ENCODE results near the gene CNTNAP2.
"Not testable (repeated sequence)": the region's sequence is repeated elsewhere in the genome, so short reads cannot be mapped to it uniquely, and the experiment has no call there.

Gene CNTNAP2

DNA sequence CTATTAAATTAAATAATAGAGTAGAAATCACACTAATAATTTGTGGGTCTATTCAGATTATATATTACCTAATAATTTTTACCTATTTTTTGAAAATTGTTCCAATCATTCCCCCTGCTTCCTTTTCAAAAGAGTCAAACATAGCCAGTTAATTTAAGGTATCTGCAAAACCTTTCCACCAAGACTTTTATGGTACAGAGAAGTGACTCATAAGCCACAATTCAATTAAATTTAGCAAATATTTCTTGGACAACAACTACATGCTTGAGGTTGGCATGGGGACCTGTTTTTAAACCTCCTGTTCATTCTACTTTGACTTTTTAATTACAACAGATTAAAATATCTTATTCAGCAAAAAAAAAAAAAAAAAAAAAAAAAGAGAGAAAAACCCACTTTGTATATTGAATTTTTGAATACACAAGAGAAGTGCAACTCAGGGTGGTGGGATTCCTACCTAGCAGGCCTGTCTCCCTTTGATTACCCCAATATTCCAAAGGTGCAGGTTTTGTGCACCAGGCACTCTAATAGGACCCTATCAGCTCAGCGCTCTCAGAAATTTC lies 2172.1 kb downstream of the CNTNAP2 start:
- TF ChIP-seq, protein P1, sequence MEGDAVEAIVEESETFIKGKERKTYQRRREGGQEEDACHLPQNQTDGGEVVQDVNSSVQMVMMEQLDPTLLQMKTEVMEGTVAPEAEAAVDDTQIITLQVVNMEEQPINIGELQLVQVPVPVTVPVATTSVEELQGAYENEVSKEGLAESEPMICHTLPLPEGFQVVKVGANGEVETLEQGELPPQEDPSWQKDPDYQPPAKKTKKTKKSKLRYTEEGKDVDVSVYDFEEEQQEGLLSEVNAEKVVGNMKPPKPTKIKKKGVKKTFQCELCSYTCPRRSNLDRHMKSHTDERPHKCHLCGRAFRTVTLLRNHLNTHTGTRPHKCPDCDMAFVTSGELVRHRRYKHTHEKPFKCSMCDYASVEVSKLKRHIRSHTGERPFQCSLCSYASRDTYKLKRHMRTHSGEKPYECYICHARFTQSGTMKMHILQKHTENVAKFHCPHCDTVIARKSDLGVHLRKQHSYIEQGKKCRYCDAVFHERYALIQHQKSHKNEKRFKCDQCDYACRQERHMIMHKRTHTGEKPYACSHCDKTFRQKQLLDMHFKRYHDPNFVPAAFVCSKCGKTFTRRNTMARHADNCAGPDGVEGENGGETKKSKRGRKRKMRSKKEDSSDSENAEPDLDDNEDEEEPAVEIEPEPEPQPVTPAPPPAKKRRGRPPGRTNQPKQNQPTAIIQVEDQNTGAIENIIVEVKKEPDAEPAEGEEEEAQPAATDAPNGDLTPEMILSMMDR (IDR thresholded peaks at IDR 0.05; ENCODE audit: low read depth, low read length, missing control alignments): no peak
- H3K4me3 ChIP-seq (replicated peaks; ENCODE audit: low read depth, low read length): no peak overlapping the region
- no peak for DNase-seq (ENCODE audit: extremely low read depth, low read depth)

GRCh38 chr7:148289630-148290029 lies 2173.0 kb downstream of the CNTNAP2 start:
- DNase-seq (ENCODE audit: extremely low read depth, low read depth): no peak
- no peak overlapping the region for H3K4me3 ChIP-seq (replicated peaks; ENCODE audit: low read depth, low read length)
- TF ChIP-seq, protein P1 (IDR thresholded peaks at IDR 0.05; ENCODE audit: low read depth, low read length, missing control alignments): no peak

DNA sequence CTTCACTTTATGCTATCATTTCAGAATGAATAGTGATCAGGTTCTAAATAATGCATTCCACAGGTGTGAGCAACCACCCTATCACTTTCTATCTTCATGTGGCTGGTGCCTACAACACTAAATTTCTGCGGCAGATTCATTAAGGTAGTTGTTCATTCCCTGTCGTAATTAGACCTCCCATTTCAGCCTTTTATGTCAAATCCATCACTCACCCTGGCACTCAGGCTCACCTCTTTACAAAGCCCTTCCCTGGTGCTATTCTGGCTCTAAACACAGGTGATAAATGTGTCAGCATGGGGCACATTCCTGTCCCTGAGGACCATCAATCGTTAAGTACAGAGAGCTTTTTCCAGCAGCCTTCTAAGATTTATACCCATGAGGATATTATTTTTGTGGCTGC lies 2173.9 kb downstream of the CNTNAP2 start:
- DNase-seq (ENCODE audit: extremely low read depth, low read depth): no peak
- TF ChIP-seq, protein P1 (IDR thresholded peaks at IDR 0.05; ENCODE audit: low read depth, low read length, missing control alignments): no peak
- H3K4me3 ChIP-seq (replicated peaks; ENCODE audit: low read depth, low read length): no peak overlapping the region

- DNase-seq (ENCODE audit: extremely low read depth, low read depth): no peak
- TF ChIP-seq, protein P1 (IDR thresholded peaks at IDR 0.05; ENCODE audit: low read depth, low read length, missing control alignments): no peak
- H3K4me3 ChIP-seq (replicated peaks; ENCODE audit: low read depth, low read length): no peak overlapping the region
Measured at GRCh38 chr7:148291799-148292198, 2175.2 kb downstream of the CNTNAP2 start.

DNA sequence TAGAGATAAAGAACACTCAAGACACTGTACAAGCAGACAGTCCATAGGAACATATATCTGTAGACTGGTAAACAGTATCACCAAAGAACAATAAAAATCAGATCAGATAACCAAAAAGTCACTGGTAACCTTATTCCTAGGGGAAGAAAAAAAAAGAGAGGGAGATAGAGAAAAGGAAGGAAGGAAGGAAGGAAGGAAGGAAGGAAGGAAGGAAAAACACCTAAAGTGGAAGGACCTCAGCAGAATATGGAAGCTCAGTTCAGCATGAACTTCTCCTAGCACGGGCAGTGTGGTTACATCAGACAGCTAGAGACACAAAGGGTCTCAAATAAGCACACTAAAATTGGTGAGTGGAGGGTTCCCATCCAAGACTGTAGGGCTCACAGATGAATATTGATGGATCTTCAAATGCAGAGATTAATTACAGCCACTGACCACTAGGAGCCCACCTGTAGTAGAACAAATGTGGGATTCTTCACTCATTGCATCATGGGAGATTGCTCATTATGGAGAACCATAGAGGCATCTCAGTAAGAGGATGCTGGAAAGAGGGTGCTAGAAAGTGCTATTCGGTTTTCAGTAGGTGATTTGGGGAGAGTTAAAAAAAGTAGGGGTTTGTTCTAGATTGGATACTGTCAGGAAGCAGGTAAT lies 2180.5 kb downstream of the CNTNAP2 start:
- no peak overlapping the region for H3K4me3 ChIP-seq (replicated peaks; ENCODE audit: low read depth, low read length)
- no peak for DNase-seq (ENCODE audit: extremely low read depth, low read depth)
- TF ChIP-seq, protein P1 (IDR thresholded peaks at IDR 0.05; ENCODE audit: low read depth, low read length, missing control alignments): no peak

DNA sequence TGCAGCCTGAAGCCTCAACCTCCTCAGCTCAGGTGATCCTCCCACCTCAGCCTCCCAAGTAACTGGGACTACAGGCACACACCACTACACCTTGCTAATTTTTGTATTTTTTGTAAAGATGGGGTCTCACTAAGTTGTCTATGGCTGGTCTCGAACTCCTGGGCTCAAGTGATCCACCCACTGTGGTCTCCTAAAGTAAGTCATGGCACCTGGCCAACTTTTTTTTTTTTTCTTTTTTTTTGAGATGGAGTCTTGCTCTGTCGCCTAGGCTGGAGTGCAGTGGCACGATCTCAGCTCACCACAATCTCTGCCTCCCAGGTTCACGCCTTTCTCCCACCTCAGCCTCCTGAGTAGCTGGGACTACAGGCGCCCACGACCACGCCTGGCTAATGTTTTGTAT lies 2182.2 kb downstream of the CNTNAP2 start:
- DNase-seq (ENCODE audit: extremely low read depth, low read depth); H3K4me3 ChIP-seq (replicated peaks; ENCODE audit: low read depth, low read length): not testable (repeated sequence)

DNA sequence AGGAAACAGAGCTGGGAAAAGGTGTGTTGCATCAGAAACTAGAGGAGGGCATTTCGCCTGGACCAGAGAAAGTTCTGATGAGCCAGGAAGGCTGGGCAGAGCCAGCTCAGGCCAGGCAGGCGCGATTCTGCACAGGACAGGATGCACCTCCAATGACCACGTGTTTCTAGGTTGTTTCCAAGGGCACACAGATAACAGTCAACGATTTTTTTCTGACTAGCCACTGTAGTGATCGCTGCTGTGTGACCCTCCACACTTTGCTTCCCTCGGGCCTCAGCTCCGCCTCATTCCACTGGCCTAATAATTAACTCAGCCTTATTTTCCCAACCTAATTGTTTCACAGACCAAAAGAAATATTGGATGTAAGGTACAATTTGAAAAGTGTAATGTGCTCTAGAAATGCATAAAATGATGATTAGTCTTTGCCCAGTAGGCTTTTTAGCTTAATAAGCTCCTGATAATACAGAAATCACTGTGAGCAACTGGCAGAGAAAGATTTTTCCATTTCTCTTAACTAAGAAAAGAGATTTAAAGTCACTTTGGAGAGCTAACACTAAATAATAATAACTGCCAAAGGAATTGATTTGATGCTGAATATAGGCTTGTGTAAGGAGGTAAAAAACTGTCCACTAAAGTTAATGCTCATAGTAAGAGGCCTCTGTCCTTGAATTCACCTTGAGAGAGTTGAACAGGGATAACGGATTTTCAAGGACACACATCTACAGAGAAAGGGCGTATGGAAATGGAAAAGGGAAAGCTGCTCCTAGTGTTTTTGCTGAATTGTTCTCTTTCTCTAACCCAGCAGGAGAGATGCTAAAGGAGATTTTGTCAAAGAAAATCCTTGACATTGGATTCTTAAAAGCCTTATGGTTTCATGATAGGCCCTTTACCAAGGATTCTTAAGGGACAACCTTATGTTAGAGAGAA lies 2183.0 kb downstream of the CNTNAP2 start:
- no peak overlapping the region for H3K4me3 ChIP-seq (replicated peaks; ENCODE audit: low read depth, low read length)
- TF ChIP-seq, protein P1 (IDR thresholded peaks at IDR 0.05; ENCODE audit: low read depth, low read length, missing control alignments): no peak
- DNase-seq (ENCODE audit: extremely low read depth, low read depth): no peak

GRCh38 chr7:148302436-148302835 lies 2185.8 kb downstream of the CNTNAP2 start:
- H3K4me3 ChIP-seq (replicated peaks; ENCODE audit: low read depth, low read length); DNase-seq (ENCODE audit: extremely low read depth, low read depth): not testable (repeated sequence)
